K562 (cell line): ENCODE data around the gene NUP188. TPM values are rescaled to one million over a fixed set of nuclear protein-coding genes. Genes with fewer than 3 reads are reported as not detected.

ENCODE experiments used
- CC2D1A ChIP-seq: fragments of 450-650 bp; IDR thresholded peaks from 2 replicates; pipeline ENCODE4 v1.6.1; 2017; ENCODE audit warnings: mild to moderate bottlenecking
- CTBP1 ChIP-seq: fragments of 450-650 bp; IDR thresholded peaks from 2 replicates; pipeline ENCODE4 v1.6.1; 2016; ENCODE audit warnings: borderline replicate concordance
- FIP1L1 ChIP-seq: fragments of 200-400 bp; formaldehyde crosslinking; IDR thresholded peaks from 2 replicates; pipeline ENCODE4 v1.6.1; 2018; ENCODE audit warnings: mild to moderate bottlenecking, low read depth, low read length; ENCODE audit not compliant: poor library complexity, severe bottlenecking
- FUS ChIP-seq: fragments of 200-400 bp; formaldehyde crosslinking; optimal IDR thresholded peaks from 2 replicates; pipeline ENCODE3; 2017; ENCODE audit warnings: low read depth, low read length
- HNRNPH1 ChIP-seq: fragments of 200-400 bp; formaldehyde crosslinking; optimal IDR thresholded peaks from 2 replicates; pipeline ENCODE3; 2017; ENCODE audit warnings: low read depth, mild to moderate bottlenecking, low read length, moderate library complexity
- IFI16 ChIP-seq: fragments of 250-450 bp; sonication (Bioruptor Pico); IDR thresholded peaks from 2 replicates; pipeline ENCODE4 v2.1.2; 2022; ENCODE audit warnings: mild to moderate bottlenecking, inconsistent platforms
- L3MBTL2 ChIP-seq: fragments of 450-650 bp; IDR thresholded peaks from 2 replicates; pipeline ENCODE4 v1.6.1; 2016; ENCODE audit warnings: mild to moderate bottlenecking, moderate library complexity
- NFIX ChIP-seq: fragments of 250-450 bp; sonication (Bioruptor Pico); IDR thresholded peaks from 2 replicates; pipeline ENCODE4 v1.4.0; 2020; ENCODE audit warnings: low read depth, mild to moderate bottlenecking, moderate library complexity
- RBBP5 ChIP-seq: fragments of 200-600 bp; sonication (generic); IDR thresholded peaks from 2 replicates; pipeline ENCODE4 v1.6.1; 2012; ENCODE audit warnings: borderline replicate concordance, mild to moderate bottlenecking, low read length, control low read depth, inconsistent platforms; ENCODE audit not compliant: insufficient read depth, poor library complexity, severe bottlenecking
- SMARCA4 ChIP-seq: fragments of 450-650 bp; IDR thresholded peaks from 2 replicates; pipeline ENCODE4 v1.6.1; 2016
- STAG1 ChIP-seq: sonication (generic); formaldehyde crosslinking; IDR thresholded peaks from 2 replicates; pipeline ENCODE4 v1.5.0; 2020; ENCODE audit warnings: missing genetic modification reagents, borderline replicate concordance
- TAF7 ChIP-seq: fragments of 450-650 bp; IDR thresholded peaks from 2 replicates; pipeline ENCODE4 v1.6.1; 2016; ENCODE audit warnings: missing genetic modification characterization, missing compliant biosample characterization
- YY1 ChIP-seq, 3 experiments: IDR thresholded peaks; 2 replicates each; pipeline ENCODE4 v1.6.1; 2011; ENCODE audit warnings: low read length in 2 of 3, mild to moderate bottlenecking in 2 of 3, moderate library complexity in 2 of 3, borderline replicate concordance in 1 of 3, control low read depth in 1 of 3, low read depth in 1 of 3; ENCODE audit not compliant: insufficient read depth in 3 of 3, insufficient replicate concordance in 2 of 3, control insufficient read depth in 1 of 3, insufficient read length in 1 of 3; ENCODE audit errors: extremely low read depth in 1 of 3
- ZNF57 ChIP-seq: fragments of 450-650 bp; formaldehyde crosslinking; IDR thresholded peaks from 2 replicates; pipeline ENCODE4 v1.4.0; 2020; ENCODE audit warnings: mild to moderate bottlenecking, moderate library complexity
- polyA plus RNA-seq, 8 experiments: library from polyadenylated mRNA; depleted of rRNA in 4 of 8; stranded (reverse) in 5 of 8; unstranded in 3 of 8; fragments of >200 nt; fragmentation: Nextera tagmentation in 2 of 8; fragmentation: Illumina TruSeq in 1 of 8; extraction: Ambion mirVana in 2 of 8; extraction: Trizol in 1 of 8; gene quantifications; 2 replicates each; pipeline versions ENCODE4 v1.2.1 to v1.2.3, GENCODE V29; 2011 to 2014; ENCODE audit warnings: inconsistent platforms in 1 of 8, missing spikeins in 1 of 8
- total RNA-seq, 7 experiments: library from RNA; depleted of rRNA in 6 of 7; stranded (reverse); fragments of >200 nt in 6 of 7; fragmentation: Illumina TruSeq in 2 of 7; extraction: Trizol in 2 of 7; gene quantifications; 2 replicates each; pipeline versions ENCODE4 v1.2.1 to v1.2.3, GENCODE V29; 2011 to 2021; ENCODE audit warnings: low replicate concordance in 1 of 7
- TF ChIP-seq, protein P1 (sequence below): sonication (generic); formaldehyde crosslinking; IDR thresholded peaks from 2 replicates; pipeline ENCODE4 v1.8.0; 2022; ENCODE audit warnings: mild to moderate bottlenecking, missing genetic modification reagents
- TF ChIP-seq, protein P2 (sequence below), 2 experiments: fragments of 150-350 bp in 1 of 2; IDR thresholded peaks; 2 replicates each; pipeline ENCODE4 v1.6.1; 2012 to 2016; ENCODE audit warnings: low read depth in 2 of 2, low read length in 2 of 2, mild to moderate bottlenecking in 1 of 2, moderate library complexity in 1 of 2

NUP188 gene
- total and polyA plus RNA-seq, 9 of the 15 experiments (the other 6 are each of a cell fraction or from before 2014, with no cell fraction given): 11.7 to 135 (median 70.6) TPM

- TF ChIP-seq, protein P1, sequence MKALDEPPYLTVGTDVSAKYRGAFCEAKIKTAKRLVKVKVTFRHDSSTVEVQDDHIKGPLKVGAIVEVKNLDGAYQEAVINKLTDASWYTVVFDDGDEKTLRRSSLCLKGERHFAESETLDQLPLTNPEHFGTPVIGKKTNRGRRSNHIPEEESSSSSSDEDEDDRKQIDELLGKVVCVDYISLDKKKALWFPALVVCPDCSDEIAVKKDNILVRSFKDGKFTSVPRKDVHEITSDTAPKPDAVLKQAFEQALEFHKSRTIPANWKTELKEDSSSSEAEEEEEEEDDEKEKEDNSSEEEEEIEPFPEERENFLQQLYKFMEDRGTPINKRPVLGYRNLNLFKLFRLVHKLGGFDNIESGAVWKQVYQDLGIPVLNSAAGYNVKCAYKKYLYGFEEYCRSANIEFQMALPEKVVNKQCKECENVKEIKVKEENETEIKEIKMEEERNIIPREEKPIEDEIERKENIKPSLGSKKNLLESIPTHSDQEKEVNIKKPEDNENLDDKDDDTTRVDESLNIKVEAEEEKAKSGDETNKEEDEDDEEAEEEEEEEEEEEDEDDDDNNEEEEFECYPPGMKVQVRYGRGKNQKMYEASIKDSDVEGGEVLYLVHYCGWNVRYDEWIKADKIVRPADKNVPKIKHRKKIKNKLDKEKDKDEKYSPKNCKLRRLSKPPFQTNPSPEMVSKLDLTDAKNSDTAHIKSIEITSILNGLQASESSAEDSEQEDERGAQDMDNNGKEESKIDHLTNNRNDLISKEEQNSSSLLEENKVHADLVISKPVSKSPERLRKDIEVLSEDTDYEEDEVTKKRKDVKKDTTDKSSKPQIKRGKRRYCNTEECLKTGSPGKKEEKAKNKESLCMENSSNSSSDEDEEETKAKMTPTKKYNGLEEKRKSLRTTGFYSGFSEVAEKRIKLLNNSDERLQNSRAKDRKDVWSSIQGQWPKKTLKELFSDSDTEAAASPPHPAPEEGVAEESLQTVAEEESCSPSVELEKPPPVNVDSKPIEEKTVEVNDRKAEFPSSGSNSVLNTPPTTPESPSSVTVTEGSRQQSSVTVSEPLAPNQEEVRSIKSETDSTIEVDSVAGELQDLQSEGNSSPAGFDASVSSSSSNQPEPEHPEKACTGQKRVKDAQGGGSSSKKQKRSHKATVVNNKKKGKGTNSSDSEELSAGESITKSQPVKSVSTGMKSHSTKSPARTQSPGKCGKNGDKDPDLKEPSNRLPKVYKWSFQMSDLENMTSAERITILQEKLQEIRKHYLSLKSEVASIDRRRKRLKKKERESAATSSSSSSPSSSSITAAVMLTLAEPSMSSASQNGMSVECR (CRISPR knock-in tag): peak; percentile 35
- TF ChIP-seq, protein P2, sequence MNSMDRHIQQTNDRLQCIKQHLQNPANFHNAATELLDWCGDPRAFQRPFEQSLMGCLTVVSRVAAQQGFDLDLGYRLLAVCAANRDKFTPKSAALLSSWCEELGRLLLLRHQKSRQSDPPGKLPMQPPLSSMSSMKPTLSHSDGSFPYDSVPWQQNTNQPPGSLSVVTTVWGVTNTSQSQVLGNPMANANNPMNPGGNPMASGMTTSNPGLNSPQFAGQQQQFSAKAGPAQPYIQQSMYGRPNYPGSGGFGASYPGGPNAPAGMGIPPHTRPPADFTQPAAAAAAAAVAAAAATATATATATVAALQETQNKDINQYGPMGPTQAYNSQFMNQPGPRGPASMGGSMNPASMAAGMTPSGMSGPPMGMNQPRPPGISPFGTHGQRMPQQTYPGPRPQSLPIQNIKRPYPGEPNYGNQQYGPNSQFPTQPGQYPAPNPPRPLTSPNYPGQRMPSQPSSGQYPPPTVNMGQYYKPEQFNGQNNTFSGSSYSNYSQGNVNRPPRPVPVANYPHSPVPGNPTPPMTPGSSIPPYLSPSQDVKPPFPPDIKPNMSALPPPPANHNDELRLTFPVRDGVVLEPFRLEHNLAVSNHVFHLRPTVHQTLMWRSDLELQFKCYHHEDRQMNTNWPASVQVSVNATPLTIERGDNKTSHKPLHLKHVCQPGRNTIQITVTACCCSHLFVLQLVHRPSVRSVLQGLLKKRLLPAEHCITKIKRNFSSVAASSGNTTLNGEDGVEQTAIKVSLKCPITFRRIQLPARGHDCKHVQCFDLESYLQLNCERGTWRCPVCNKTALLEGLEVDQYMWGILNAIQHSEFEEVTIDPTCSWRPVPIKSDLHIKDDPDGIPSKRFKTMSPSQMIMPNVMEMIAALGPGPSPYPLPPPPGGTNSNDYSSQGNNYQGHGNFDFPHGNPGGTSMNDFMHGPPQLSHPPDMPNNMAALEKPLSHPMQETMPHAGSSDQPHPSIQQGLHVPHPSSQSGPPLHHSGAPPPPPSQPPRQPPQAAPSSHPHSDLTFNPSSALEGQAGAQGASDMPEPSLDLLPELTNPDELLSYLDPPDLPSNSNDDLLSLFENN (IDR thresholded peaks at IDR 0.05; ENCODE audit: low read depth in 2 of 2, low read length in 2 of 2): no peak
- TF ChIP-seq CTBP1 (peak; percentile 23; the same call in 1 of the 2 replicates), NFIX (no peak), FUS (no peak), YY1 (IDR thresholded peaks at IDR 0.05; ENCODE audit: borderline replicate concordance in 1 of 3, control insufficient read depth in 1 of 3, extremely low read depth in 1 of 3, insufficient read depth in 3 of 3, insufficient read length in 1 of 3, insufficient replicate concordance in 2 of 3, low read depth in 1 of 3, low read length in 2 of 3) (no peak), STAG1 (CRISPR knock-in tag) (peak; percentile 45; the same call in 1 of the 2 replicates), CC2D1A (no peak), FIP1L1 (no peak), ZNF57 (no peak), HNRNPH1 (no peak), L3MBTL2 (peak; percentile 46), RBBP5 (peak; percentile 7), TAF7 (no peak), SMARCA4 (no peak), IFI16 (CRISPR knock-in tag) (no peak)
These were observed 89.6 kb downstream of the NUP188 start (continued) for GRCh38 chr9:129036923-129037766.
